Thoracic aorta (tissue), 2 donors: ENCODE data around the gene CD300C. TPM values are rescaled to one million over a fixed set of nuclear protein-coding genes. Genes with fewer than 3 reads are reported as not detected.
"Not testable (repeated sequence)": the region's sequence is repeated elsewhere in the genome, so short reads cannot be mapped to it uniquely, and the experiment has no call there.

ENCODE experiments used
- ATAC-seq: fragments of 150-250 bp; one replicate; pipeline ENCODE4 v1.8.0; 2017; ENCODE audit warnings: low read depth; ENCODE audit not compliant: insufficient number of reproducible peaks, low FRiP score
- DNase-seq: peaks from one replicate; pipeline ENCODE4 v3.0.0-alpha.2; 2020; ENCODE audit warnings: low spot score
- H3K27ac ChIP-seq, 2 donors: fragments of 200-600 bp; sonication (generic); 1 replicate in 1 of 2; 2 replicates in 1 of 2; pipeline ENCODE4 v1.5.1; 2016; ENCODE audit warnings: mild to moderate bottlenecking in 2 of 2, moderate library complexity in 2 of 2
- H3K27me3 ChIP-seq: fragments of 200-600 bp; sonication (generic); replicated peaks from 2 replicates; pipeline ENCODE4 v1.6.0; 2016; ENCODE audit warnings: mild to moderate bottlenecking; ENCODE audit not compliant: insufficient read depth
- H3K36me3 ChIP-seq: fragments of 200-600 bp; sonication (generic); one replicate; pipeline ENCODE4 v1.5.1; 2016
- H3K4me1 ChIP-seq, 2 donors: fragments of 200-600 bp; sonication (generic); 1 replicate in 1 of 2; 2 replicates in 1 of 2; pipeline versions ENCODE4 v1.5.1 to v1.6.0; 2016; ENCODE audit warnings: low read depth in 2 of 2, mild to moderate bottlenecking in 1 of 2; ENCODE audit not compliant: control insufficient read depth in 1 of 2
- H3K4me3 ChIP-seq: fragments of 200-600 bp; sonication (generic); 2 replicates; pipeline ENCODE4 v1.5.1; 2016; ENCODE audit warnings: mild to moderate bottlenecking
- H3K9me3 ChIP-seq: fragments of 200-600 bp; sonication (generic); 2 replicates; pipeline ENCODE4 v1.5.1; 2016
- CTCF ChIP-seq: fragments of 200-600 bp; sonication (generic); IDR thresholded peaks from one replicate; pipeline ENCODE4 v1.5.1; 2019; ENCODE audit warnings: antibody characterized with exemption
- total RNA-seq, 2 donors: library from RNA; depleted of rRNA; stranded (reverse); fragments of >200 nt; gene quantifications; one replicate each; pipeline versions ENCODE4 v1.1.0 to v1.2.3, GENCODE V29; 2016

CD300C gene
- total RNA-seq, 2 donors from 2014 or later = 2.5 to 4.3 TPM

- Histone ChIP-seq H3K9me3 (no peaks in the 10 kb centered on the region), H3K27ac (peak overlapping the region in 1 of 2 donors; percentile 45), H3K36me3 (no peaks in the 10 kb centered on the region), H3K4me3 (no peak overlapping the region), H3K27me3 (peaks cover 3% of the 10 kb centered on the region), H3K4me1 (peaks cover 0 to 3% of the 10 kb centered on the region in 2 donors)
- no peak for TF ChIP-seq CTCF
- DNase-seq (no peak), ATAC-seq (no peak)
Measured at GRCh38 chr17:74512036-74512435, 33.9 kb downstream of the CD300C start.

GRCh38 chr17:74508156-74508555 is 37.8 kb downstream of the CD300C start:
- DNase-seq (no peak), ATAC-seq (no peak)
- H3K9me3 ChIP-seq = no peaks in the 10 kb centered on the region
- H3K36me3 ChIP-seq = no peaks in the 10 kb centered on the region
- no peak overlapping the region for H3K4me3 ChIP-seq
- H3K4me1 ChIP-seq = peaks cover 0 to 3% of the 10 kb centered on the region in 2 donors
- no peak overlapping the region for H3K27ac ChIP-seq
- peaks cover 3% of the 10 kb centered on the region for H3K27me3 ChIP-seq
- TF ChIP-seq CTCF = no peak

GRCh38 chr17:74503949-74504348 is 42.0 kb downstream of the CD300C start:
- not testable (repeated sequence) for H3K27ac ChIP-seq, DNase-seq, H3K36me3 ChIP-seq, H3K9me3 ChIP-seq, H3K4me3 ChIP-seq, H3K4me1 ChIP-seq, ATAC-seq, H3K27me3 ChIP-seq

GRCh38 chr17:74502861-74503260 is 43.1 kb downstream of the CD300C start:
- H3K27ac ChIP-seq = no peak overlapping the region
- H3K36me3 ChIP-seq = no peaks in the 10 kb centered on the region
- H3K9me3 ChIP-seq = no peaks in the 10 kb centered on the region
- ATAC-seq = no peak
- no peak overlapping the region for H3K4me3 ChIP-seq
- DNase-seq = no peak
- no peak for TF ChIP-seq CTCF
- no peaks in the 10 kb centered on the region for H3K4me1 ChIP-seq
- no peaks in the 10 kb centered on the region for H3K27me3 ChIP-seq

GRCh38 chr17:74499992-74500391 is 45.9 kb downstream of the CD300C start:
- H3K4me1 ChIP-seq = no peaks in the 10 kb centered on the region
- TF ChIP-seq CTCF = no peak
- DNase-seq (no peak), ATAC-seq (no peak)
- H3K36me3 ChIP-seq = no peaks in the 10 kb centered on the region
- no peaks in the 10 kb centered on the region for H3K9me3 ChIP-seq
- H3K27me3 ChIP-seq = no peaks in the 10 kb centered on the region
- H3K4me3 ChIP-seq = no peak overlapping the region
- no peak overlapping the region for H3K27ac ChIP-seq

- no peak for DNase-seq
- TF ChIP-seq CTCF = no peak
- no peaks in the 10 kb centered on the region for H3K36me3 ChIP-seq
- no peak overlapping the region for H3K27ac ChIP-seq
- no peaks in the 10 kb centered on the region for H3K9me3 ChIP-seq
- H3K4me1 ChIP-seq = no peaks in the 10 kb centered on the region
- no peak overlapping the region for H3K4me3 ChIP-seq
- ATAC-seq = no peak
- no peaks in the 10 kb centered on the region for H3K27me3 ChIP-seq
Measured at GRCh38 chr17:74497471-74497870, 48.4 kb downstream of the CD300C start.
